Skeletal muscle tissue (tissue), 4 donors: ENCODE results near the gene PDGFD. TPM values are rescaled to one million over a fixed set of nuclear protein-coding genes. Genes with fewer than 3 reads are reported as not detected.

ENCODE experiments used
- H3K27ac ChIP-seq: one replicate; pipeline ENCODE4 v1.7.0; 2013; ENCODE audit warnings: mild to moderate bottlenecking, low read depth, low read length, inconsistent platforms
- H3K27me3 ChIP-seq, 3 donors: one replicate each; pipeline ENCODE4 v1.7.0; 2013; ENCODE audit warnings: low read length in 3 of 3; ENCODE audit not compliant: control insufficient read depth in 3 of 3, insufficient read depth in 3 of 3
- H3K36me3 ChIP-seq, 3 donors: one replicate each; pipeline ENCODE4 v1.7.0; 2013; ENCODE audit warnings: low read length in 3 of 3; ENCODE audit not compliant: control insufficient read depth in 3 of 3, insufficient read depth in 3 of 3
- H3K4me1 ChIP-seq, 3 donors: one replicate each; pipeline ENCODE4 v1.7.0; 2013; ENCODE audit warnings: low read length in 3 of 3, mild to moderate bottlenecking in 3 of 3; ENCODE audit not compliant: control insufficient read depth in 3 of 3, insufficient read depth in 3 of 3
- H3K4me3 ChIP-seq, 3 donors: one replicate each; pipeline ENCODE4 v1.7.0; 2013; ENCODE audit warnings: low read length in 3 of 3
- H3K9ac ChIP-seq, 3 donors: one replicate each; pipeline ENCODE4 v1.7.0; 2013; ENCODE audit warnings: low read length in 3 of 3, mild to moderate bottlenecking in 3 of 3, moderate library complexity in 2 of 3, low read depth in 1 of 3
- H3K9me3 ChIP-seq, 3 donors: one replicate each; pipeline ENCODE4 v1.7.0; 2013; ENCODE audit warnings: low read length in 3 of 3; ENCODE audit not compliant: control insufficient read depth in 3 of 3
- total RNA-seq: library from RNA; depleted of rRNA; stranded (reverse); fragments of >200 nt; gene quantifications from one replicate; pipeline ENCODE4 v1.2.3, GENCODE V29; 2014
- donor health status: Osteomylitis.

The PDGFD gene
- total RNA-seq, 1 donor from 2014 or later, result 24.0 TPM

GRCh38 chr11:104148074-104148473 is 15.9 kb downstream of the PDGFD start:
- Histone ChIP-seq H3K27ac (no peak overlapping the region), H3K4me1 (no peaks in the 10 kb centered on the region)

GRCh38 chr11:104146943-104147342 is 17.0 kb downstream of the PDGFD start:
- no peak overlapping the region for H3K4me3 ChIP-seq
- no peaks in the 10 kb centered on the region for H3K4me1 ChIP-seq
- no peaks in the 10 kb centered on the region for H3K9me3 ChIP-seq
- H3K9ac ChIP-seq, result no peak overlapping the region
- H3K27me3 ChIP-seq, result no peaks in the 10 kb centered on the region
- no peaks in the 10 kb centered on the region for H3K36me3 ChIP-seq
- no peak overlapping the region for H3K27ac ChIP-seq

More at GRCh38 chr11:104148074-104148473, 15.9 kb downstream of the PDGFD start:
- no peaks in the 10 kb centered on the region for H3K27me3 ChIP-seq
- H3K4me3 ChIP-seq, result no peak overlapping the region
- no peak overlapping the region for H3K9ac ChIP-seq
- H3K9me3 ChIP-seq, result no peaks in the 10 kb centered on the region
- no peaks in the 10 kb centered on the region for H3K36me3 ChIP-seq

GRCh38 chr11:104146421-104146820 is 17.5 kb downstream of the PDGFD start:
- H3K9ac ChIP-seq, result no peak overlapping the region
- no peak overlapping the region for H3K27ac ChIP-seq
- no peaks in the 10 kb centered on the region for H3K9me3 ChIP-seq
- no peaks in the 10 kb centered on the region for H3K36me3 ChIP-seq
- H3K4me1 ChIP-seq, result no peaks in the 10 kb centered on the region
- H3K4me3 ChIP-seq, result no peak overlapping the region
- H3K27me3 ChIP-seq, result no peaks in the 10 kb centered on the region

DNA sequence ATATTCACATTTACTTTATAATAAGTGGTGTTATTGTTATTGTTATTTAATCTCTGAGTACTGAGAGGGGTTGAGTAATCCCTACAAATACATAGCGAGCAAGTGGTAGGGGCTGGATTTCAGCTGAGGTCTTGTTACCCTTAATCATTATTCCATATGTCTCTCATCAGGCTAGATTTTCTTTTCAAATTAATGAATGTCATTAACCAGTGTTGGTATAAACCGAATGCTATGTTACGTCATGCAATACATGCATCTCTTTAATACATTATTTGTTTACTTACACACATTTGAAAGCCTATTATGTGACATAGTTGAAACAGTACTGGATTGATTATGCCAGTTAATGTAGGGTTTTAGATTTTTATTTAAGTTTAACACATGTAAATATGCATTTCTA is 18.9 kb downstream of the PDGFD start:
- H3K27ac ChIP-seq, result no peak overlapping the region
- no peaks in the 10 kb centered on the region for H3K9me3 ChIP-seq
- no peak overlapping the region for H3K4me3 ChIP-seq
- no peak overlapping the region for H3K9ac ChIP-seq
- H3K4me1 ChIP-seq, result no peaks in the 10 kb centered on the region
- no peaks in the 10 kb centered on the region for H3K36me3 ChIP-seq
- no peaks in the 10 kb centered on the region for H3K27me3 ChIP-seq

- Histone ChIP-seq H3K27ac (no peak overlapping the region), H3K9me3 (no peaks in the 10 kb centered on the region), H3K4me3 (no peak overlapping the region), H3K27me3 (no peaks in the 10 kb centered on the region), H3K4me1 (no peaks in the 10 kb centered on the region), H3K36me3 (no peaks in the 10 kb centered on the region), H3K9ac (no peak overlapping the region)
These were observed 21.2 kb downstream of the PDGFD start for GRCh38 chr11:104142698-104143097.

GRCh38 chr11:104136861-104137260 is 27.1 kb downstream of the PDGFD start:
- H3K4me3 ChIP-seq, result no peak overlapping the region
- H3K36me3 ChIP-seq, result no peaks in the 10 kb centered on the region
- no peaks in the 10 kb centered on the region for H3K4me1 ChIP-seq
- no peaks in the 10 kb centered on the region for H3K27me3 ChIP-seq
- no peaks in the 10 kb centered on the region for H3K9me3 ChIP-seq
- H3K9ac ChIP-seq, result no peak overlapping the region
- H3K27ac ChIP-seq, result no peak overlapping the region

GRCh38 chr11:104134745-104135144 is 29.2 kb downstream of the PDGFD start:
- H3K4me1 ChIP-seq, result no peaks in the 10 kb centered on the region
- no peaks in the 10 kb centered on the region for H3K36me3 ChIP-seq
- H3K27ac ChIP-seq, result no peak overlapping the region
- no peak overlapping the region for H3K4me3 ChIP-seq
- no peak overlapping the region for H3K9ac ChIP-seq
- no peaks in the 10 kb centered on the region for H3K27me3 ChIP-seq
- no peaks in the 10 kb centered on the region for H3K9me3 ChIP-seq

DNA sequence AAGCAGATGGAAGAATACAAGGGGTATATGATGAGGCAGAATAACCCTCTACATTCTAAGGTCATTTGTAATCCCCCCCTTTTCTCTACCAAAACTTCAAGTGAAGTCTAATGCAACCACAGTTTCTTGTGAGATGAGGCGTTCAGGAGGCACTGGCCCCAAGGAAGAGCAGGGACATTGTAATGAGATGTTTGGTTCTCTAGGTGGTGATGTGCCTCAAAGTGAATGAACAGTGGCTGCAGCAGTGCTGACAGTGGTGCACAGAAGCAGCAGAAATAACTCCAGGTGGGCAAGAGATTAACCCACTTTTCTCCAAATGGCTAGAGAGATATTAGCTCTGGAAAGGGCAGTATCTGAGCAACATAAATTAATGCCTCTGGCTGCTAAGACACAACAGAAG is 33.8 kb downstream of the PDGFD start:
- Histone ChIP-seq H3K36me3 (no peaks in the 10 kb centered on the region), H3K9me3 (no peaks in the 10 kb centered on the region), H3K9ac (no peak overlapping the region), H3K27ac (no peak overlapping the region), H3K4me3 (no peak overlapping the region), H3K4me1 (no peaks in the 10 kb centered on the region), H3K27me3 (no peaks in the 10 kb centered on the region)

DNA sequence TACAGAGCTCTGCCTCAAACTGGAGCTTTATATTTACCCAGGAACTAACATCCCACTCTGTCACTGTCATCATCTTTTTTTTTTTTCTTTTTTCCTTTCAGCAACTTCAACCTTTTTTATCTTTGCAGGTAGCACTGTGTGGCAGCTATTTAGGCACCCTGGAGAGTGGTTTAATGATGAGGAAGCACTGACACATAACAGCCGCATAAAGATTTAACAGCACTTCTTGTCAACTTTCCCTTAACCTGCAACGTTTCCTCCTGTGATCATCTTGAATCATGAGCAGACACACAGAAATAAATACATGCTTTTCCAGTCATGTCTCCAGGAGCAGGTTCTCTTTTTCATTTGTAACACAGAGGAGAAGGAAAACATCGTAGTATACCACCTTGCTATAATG is 34.8 kb downstream of the PDGFD start:
- Histone ChIP-seq H3K36me3 (no peaks in the 10 kb centered on the region), H3K4me1 (no peaks in the 10 kb centered on the region), H3K27me3 (no peaks in the 10 kb centered on the region), H3K9ac (no peak overlapping the region), H3K9me3 (no peaks in the 10 kb centered on the region), H3K27ac (no peak overlapping the region), H3K4me3 (no peak overlapping the region)

- Histone ChIP-seq H3K9me3 (no peaks in the 10 kb centered on the region), H3K27me3 (no peaks in the 10 kb centered on the region), H3K9ac (no peak overlapping the region), H3K4me1 (no peaks in the 10 kb centered on the region), H3K27ac (no peak overlapping the region), H3K4me3 (no peak overlapping the region), H3K36me3 (no peaks in the 10 kb centered on the region)
These were observed 36.1 kb downstream of the PDGFD start for GRCh38 chr11:104127828-104128227.

GRCh38 chr11:104126464-104126863 is 37.5 kb downstream of the PDGFD start:
- H3K27ac ChIP-seq, result no peak overlapping the region
- H3K4me3 ChIP-seq, result no peak overlapping the region
- H3K27me3 ChIP-seq, result no peaks in the 10 kb centered on the region
- no peaks in the 10 kb centered on the region for H3K36me3 ChIP-seq
- no peak overlapping the region for H3K9ac ChIP-seq
- H3K4me1 ChIP-seq, result no peaks in the 10 kb centered on the region
- no peaks in the 10 kb centered on the region for H3K9me3 ChIP-seq
